Kidney (tissue), 14 donors: ENCODE results near the gene FAM200C. TPM values are rescaled to one million over a fixed set of nuclear protein-coding genes. Genes with fewer than 3 reads are reported as not detected.

ENCODE experiments used
- DNase-seq, 5 donors: peaks; one replicate each; pipeline ENCODE4 v3.0.0-alpha.2; 2013 to 2020
- FAIRE-seq: peaks from 2 replicates; lab custom pipeline; 2012; peaks lifted over from hg19 to GRCh38; lab: Jason Lieb, UNC
- H3K27ac ChIP-seq, 2 donors: one replicate each; pipeline ENCODE4 v1.7.0; 2013; ENCODE audit warnings: low read depth in 2 of 2, low read length in 2 of 2, inconsistent platforms in 1 of 2
- H3K27me3 ChIP-seq: one replicate; pipeline ENCODE4 v1.7.1; 2013; ENCODE audit warnings: low read length, inconsistent platforms; ENCODE audit not compliant: control insufficient read depth, insufficient read depth
- H3K36me3 ChIP-seq, 3 donors: one replicate each; pipeline versions ENCODE4 v1.7.0 to v1.7.1; 2013; ENCODE audit warnings: low read length in 3 of 3, control low read depth in 1 of 3, inconsistent platforms in 1 of 3; ENCODE audit not compliant: insufficient read depth in 3 of 3, control insufficient read depth in 2 of 3
- H3K4me1 ChIP-seq, 3 donors: one replicate each; pipeline versions ENCODE4 v1.7.0 to v1.7.1; 2013; ENCODE audit warnings: low read length in 3 of 3, inconsistent platforms in 1 of 3, low read depth in 1 of 3; ENCODE audit not compliant: control insufficient read depth in 2 of 3, insufficient read depth in 2 of 3
- H3K4me3 ChIP-seq, 3 donors: one replicate each; pipeline versions ENCODE4 v1.7.0 to v1.8.1; 2013; ENCODE audit warnings: low read length in 3 of 3, control low read depth in 1 of 3, inconsistent platforms in 1 of 3
- H3K9ac ChIP-seq, 3 donors: one replicate each; pipeline versions ENCODE4 v1.7.0 to v1.7.1; 2013; ENCODE audit warnings: low read length in 3 of 3, control low read depth in 1 of 3, inconsistent platforms in 1 of 3
- H3K9me3 ChIP-seq, 3 donors: one replicate each; pipeline versions ENCODE4 v1.7.0 to v1.7.1; 2013; ENCODE audit warnings: low read length in 3 of 3, control low read depth in 1 of 3, inconsistent platforms in 1 of 3; ENCODE audit not compliant: control insufficient read depth in 2 of 3, insufficient read depth in 1 of 3
- CTCF ChIP-seq: IDR thresholded peaks from 3 replicates; pipeline ENCODE4 v1.5.1; 2012; ENCODE audit warnings: mild to moderate bottlenecking, moderate library complexity, borderline replicate concordance; ENCODE audit not compliant: insufficient read depth; ENCODE audit errors: extremely low read depth
- intact Hi-C: fragments of 100-400 bp; cut with DNase I; formaldehyde crosslinking; loops from one replicate; pipeline ENCODE4 v1.11.1; 2022
- polyA plus RNA-seq: library from polyadenylated mRNA; stranded (reverse); fragments of 350-450 nt; fragmentation: Illumina TruSeq; extraction: RNeasy Lipid Tissue Mini Kit (QIAGEN cat#74804); gene quantifications from one replicate; pipeline ENCODE4 v1.2.3, GENCODE V29; 2014; ENCODE audit warnings: low read depth, low replicate concordance; ENCODE audit not compliant: insufficient read depth
- total RNA-seq: library from RNA; stranded (reverse); fragmentation: NEBNext Ultra II Directional; extraction: Animal tissue kit (Norgen Biotek cat#: 25700); gene quantifications from one replicate; pipeline ENCODE4 v1.2.1, GENCODE V29; 2021
- donor health status: control.
- donor health status: control.
- donor health status: control.
- donor health status: control.
- donor health status: control.
- donor health status: DM: yes; HTN: yes; CAD: no.
- donor health status: Normal renal cell carcinoma (clear cell type).

Gene FAM200C
- total and polyA plus RNA-seq, 2 donors from 2014 or later: 4.8 to 5.3 TPM

GRCh38 chr5:160427607-160428006 lies 27.8 kb upstream of the FAM200C start:
- Histone ChIP-seq H3K36me3 (peaks cover 0 to 2% (median 0%) of the 10 kb centered on the region in 3 donors), H3K9me3 (no peaks in the 10 kb centered on the region), H3K4me3 (no peak overlapping the region), H3K4me1 (no peaks in the 10 kb centered on the region), H3K9ac (no peak overlapping the region), H3K27ac (no peak overlapping the region), H3K27me3 (no peaks in the 10 kb centered on the region)
- no peak for TF ChIP-seq CTCF
- FAIRE-seq: no peak
- no peak for DNase-seq
- intact Hi-C loops: no loop called here

- DNase-seq (no peak), FAIRE-seq (no peak)
- intact Hi-C loops: no loop called here
- H3K27me3 ChIP-seq: no peaks in the 10 kb centered on the region
- peaks cover 0 to 1% (median 0%) of the 10 kb centered on the region in 3 donors for H3K36me3 ChIP-seq
- no peak overlapping the region for H3K27ac ChIP-seq
- no peaks in the 10 kb centered on the region for H3K9me3 ChIP-seq
- peaks cover 0 to 3% (median 2%) of the 10 kb centered on the region in 3 donors for H3K4me1 ChIP-seq
- H3K4me3 ChIP-seq: peak overlapping the region in 1 of 3 donors; percentile 86
- peak overlapping the region in 1 of 3 donors; percentile 4 for H3K9ac ChIP-seq
- no peak for TF ChIP-seq CTCF
These were observed 23.2 kb upstream of the FAM200C start for GRCh38 chr5:160423099-160423498.

DNA sequence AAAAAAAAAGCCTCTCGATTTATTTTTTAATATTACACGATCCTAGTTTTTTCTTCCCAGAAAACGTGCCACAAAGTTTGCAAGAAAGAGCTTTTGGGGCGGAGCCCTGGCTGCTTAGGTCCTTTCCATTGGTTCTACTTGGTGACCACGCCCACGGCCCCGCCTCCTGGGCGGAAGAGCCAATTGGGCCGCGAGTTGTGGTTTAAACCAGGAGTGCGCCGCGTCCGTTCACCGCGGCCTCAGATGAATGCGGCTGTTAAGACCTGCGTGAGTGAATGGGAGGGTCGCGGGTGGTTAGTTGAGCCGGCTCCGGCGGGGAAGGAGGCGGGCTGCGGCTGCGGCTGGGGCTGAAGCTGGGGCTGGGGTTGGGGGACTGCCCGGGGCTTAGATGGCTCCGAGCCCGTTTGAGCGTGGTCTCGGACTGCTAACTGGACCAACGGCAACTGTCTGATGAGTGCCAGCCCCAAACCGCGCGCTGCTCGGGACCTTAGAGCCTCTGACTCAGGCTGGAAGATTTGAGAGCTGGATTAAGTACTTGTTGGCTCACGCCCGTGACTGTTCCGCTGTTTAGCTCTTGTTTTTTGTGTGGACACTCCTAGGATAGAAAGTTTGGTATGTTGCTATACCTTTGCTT lies 21.9 kb upstream of the FAM200C start, which contains the start of gene PTTG1:
TSS of gene PTTG1 (plus strand) at position 231 of the 634 bp plus-strand sequence. CDS start 458 bp downstream, outside the sequence.
- TF ChIP-seq CTCF: no peak
- H3K4me1 ChIP-seq: peaks cover 0 to 11% (median 9%) of the 10 kb centered on the region in 3 donors

More for the DNA sequence above, 21.9 kb upstream of the FAM200C start, which contains the start of gene PTTG1:
- Histone ChIP-seq H3K9ac (peak within 1 kb of the TSS in 1 of 3 donors; percentile 82), H3K27ac (no peak within 1 kb of the TSS), H3K36me3 (no peaks in the 10 kb centered on the region), H3K4me3 (peak within 1 kb of the TSS; percentile 52 to 86 (median 61)), H3K27me3 (no peaks in the 10 kb centered on the region), H3K9me3 (no peaks in the 10 kb centered on the region)
- FAIRE-seq: peak; percentile 98
- DNase-seq: peak; percentile 97 to 99 (median 98)
- intact Hi-C loops: no loop called here
